Measurements from ENCODE around the gene MEIKIN. TPM values are rescaled to one million over a fixed set of nuclear protein-coding genes. Genes with fewer than 3 reads are reported as not detected.

Gene MEIKIN
- total RNA-seq, 3 donors from 2014 or later (not counting 1 experiment from before 2014, with no cell fraction given) = 1.1 TPM; not detected in 2

GRCh38 chr5:131790550-131790949 lies 154.9 kb downstream of the MEIKIN start:
- WGBS (ENCODE audit: insufficient coverage) = 91% methylated on average over 2 of the region's 2 CpGs
- H3K9me3 Mint-ChIP-seq = no peaks in the 10 kb centered on the region
- DNase-seq (no peak), ATAC-seq (no peak)
- no peaks in the 10 kb centered on the region for H3K36me3 ChIP-seq (ENCODE audit: control insufficient read depth, insufficient read depth, low read length)
- H3K27ac Mint-ChIP-seq = peak overlapping the region in 1 of 2 donors; percentile 5
- no peak overlapping the region for H3K27ac ChIP-seq (ENCODE audit: low read length)
- H3K27me3 Mint-ChIP-seq (ENCODE audit: low read depth in 2 of 2) = no peaks in the 10 kb centered on the region
- no peaks in the 10 kb centered on the region for H3K4me1 ChIP-seq (ENCODE audit: control insufficient read depth, insufficient read depth, low read length)
- no peaks in the 10 kb centered on the region for H3K27me3 ChIP-seq (ENCODE audit: control insufficient read depth, insufficient read depth, low read length)
- TF ChIP-seq, protein P1, sequence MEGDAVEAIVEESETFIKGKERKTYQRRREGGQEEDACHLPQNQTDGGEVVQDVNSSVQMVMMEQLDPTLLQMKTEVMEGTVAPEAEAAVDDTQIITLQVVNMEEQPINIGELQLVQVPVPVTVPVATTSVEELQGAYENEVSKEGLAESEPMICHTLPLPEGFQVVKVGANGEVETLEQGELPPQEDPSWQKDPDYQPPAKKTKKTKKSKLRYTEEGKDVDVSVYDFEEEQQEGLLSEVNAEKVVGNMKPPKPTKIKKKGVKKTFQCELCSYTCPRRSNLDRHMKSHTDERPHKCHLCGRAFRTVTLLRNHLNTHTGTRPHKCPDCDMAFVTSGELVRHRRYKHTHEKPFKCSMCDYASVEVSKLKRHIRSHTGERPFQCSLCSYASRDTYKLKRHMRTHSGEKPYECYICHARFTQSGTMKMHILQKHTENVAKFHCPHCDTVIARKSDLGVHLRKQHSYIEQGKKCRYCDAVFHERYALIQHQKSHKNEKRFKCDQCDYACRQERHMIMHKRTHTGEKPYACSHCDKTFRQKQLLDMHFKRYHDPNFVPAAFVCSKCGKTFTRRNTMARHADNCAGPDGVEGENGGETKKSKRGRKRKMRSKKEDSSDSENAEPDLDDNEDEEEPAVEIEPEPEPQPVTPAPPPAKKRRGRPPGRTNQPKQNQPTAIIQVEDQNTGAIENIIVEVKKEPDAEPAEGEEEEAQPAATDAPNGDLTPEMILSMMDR (IDR thresholded peaks at IDR 0.05) = no peak
- no peak overlapping the region for H3K4me3 Mint-ChIP-seq
- no peak overlapping the region for H3K4me3 ChIP-seq (ENCODE audit: low read length)
- no peaks in the 10 kb centered on the region for H3K36me3 Mint-ChIP-seq
- H3K4me1 Mint-ChIP-seq = peaks cover 52% of the 10 kb centered on the region in 2 donors
- intact Hi-C loops (cut with micrococcal nuclease) = no loop called here
- H3K9me3 ChIP-seq (ENCODE audit: control insufficient read depth, insufficient read depth, low read length) = no peaks in the 10 kb centered on the region

GRCh38 chr5:131789765-131790164 lies 155.7 kb downstream of the MEIKIN start:
- WGBS (ENCODE audit: insufficient coverage) = 95% methylated on average over 3 of the region's 3 CpGs
- ATAC-seq (no peak), DNase-seq (no peak)
- H3K9me3 Mint-ChIP-seq = no peaks in the 10 kb centered on the region
- no peak overlapping the region for H3K27ac Mint-ChIP-seq
- no peaks in the 10 kb centered on the region for H3K4me1 ChIP-seq (ENCODE audit: control insufficient read depth, insufficient read depth, low read length)
- H3K36me3 ChIP-seq (ENCODE audit: control insufficient read depth, insufficient read depth, low read length) = no peaks in the 10 kb centered on the region
- H3K27ac ChIP-seq (ENCODE audit: low read length) = no peak overlapping the region
- intact Hi-C loops (cut with micrococcal nuclease) = no loop called here
- H3K9me3 ChIP-seq (ENCODE audit: control insufficient read depth, insufficient read depth, low read length) = no peaks in the 10 kb centered on the region
- TF ChIP-seq, protein P1 (IDR thresholded peaks at IDR 0.05) = no peak
- peaks cover 44% of the 10 kb centered on the region in 2 donors for H3K4me1 Mint-ChIP-seq
- no peaks in the 10 kb centered on the region for H3K36me3 Mint-ChIP-seq
- H3K27me3 ChIP-seq (ENCODE audit: control insufficient read depth, insufficient read depth, low read length) = no peaks in the 10 kb centered on the region
- H3K4me3 Mint-ChIP-seq = no peak overlapping the region
- H3K27me3 Mint-ChIP-seq (ENCODE audit: low read depth in 2 of 2) = no peaks in the 10 kb centered on the region
- H3K4me3 ChIP-seq (ENCODE audit: low read length) = no peak overlapping the region

- H3K4me3 Mint-ChIP-seq = no peak overlapping the region
- Histone ChIP-seq H3K27me3 (ENCODE audit: control insufficient read depth, insufficient read depth, low read length) (no peaks in the 10 kb centered on the region), H3K9me3 (ENCODE audit: control insufficient read depth, insufficient read depth, low read length) (no peaks in the 10 kb centered on the region), H3K4me3 (ENCODE audit: low read length) (no peak overlapping the region), H3K36me3 (ENCODE audit: control insufficient read depth, insufficient read depth, low read length) (no peaks in the 10 kb centered on the region), H3K27ac (ENCODE audit: low read length) (no peak overlapping the region), H3K4me1 (ENCODE audit: control insufficient read depth, insufficient read depth, low read length) (no peaks in the 10 kb centered on the region)
- WGBS (ENCODE audit: insufficient coverage) = 93% methylated on average over 4 of the region's 4 CpGs
- no peak for DNase-seq
- TF ChIP-seq, protein P1 (IDR thresholded peaks at IDR 0.05) = no peak
- no peaks in the 10 kb centered on the region for H3K36me3 Mint-ChIP-seq
- H3K9me3 Mint-ChIP-seq = no peaks in the 10 kb centered on the region
- H3K27me3 Mint-ChIP-seq (ENCODE audit: low read depth in 2 of 2) = no peaks in the 10 kb centered on the region
- H3K4me1 Mint-ChIP-seq = peaks cover 43 to 52% of the 10 kb centered on the region in 2 donors
- H3K27ac Mint-ChIP-seq = peak overlapping the region in 1 of 2 donors; percentile 48
- intact Hi-C loops (cut with micrococcal nuclease) = no loop called here
- no peak for ATAC-seq
Measured at GRCh38 chr5:131787736-131788135, 157.7 kb downstream of the MEIKIN start.
